Stimulated activated memory B cell treated with anti-CD40 and anti-IgM and Interleukin-4, amounts not matched to agents 10 μg/mL and 1 μg/mL and 100 μg/mL, for 72 hours (primary cell): ENCODE measurements around the gene B3GNT3.

Experiments
- ATAC-seq: fragments of 150-1000 bp; cut with Tn5 transposase; 2 replicates; pipeline ENCODE4 v1.10.0; 2021
- H3K27ac Mint-ChIP-seq: one replicate; pipeline ENCODE4 v1.8.0; 2022; ENCODE audit warnings: mild to moderate bottlenecking, mixed read lengths
- H3K27me3 Mint-ChIP-seq: one replicate; pipeline ENCODE4 v1.8.0; 2022; ENCODE audit warnings: mixed read lengths
- H3K36me3 Mint-ChIP-seq: one replicate; pipeline ENCODE4 v1.8.0; 2022; ENCODE audit warnings: mixed read lengths
- H3K4me1 Mint-ChIP-seq: one replicate; pipeline ENCODE4 v1.8.0; 2022; ENCODE audit warnings: mixed read lengths
- H3K4me3 Mint-ChIP-seq: one replicate; pipeline ENCODE4 v1.8.0; 2022; ENCODE audit warnings: mild to moderate bottlenecking, moderate library complexity, mixed read lengths
- H3K9me3 Mint-ChIP-seq: one replicate; pipeline ENCODE4 v1.8.0; 2022; ENCODE audit warnings: mixed read lengths

The B3GNT3 gene

GRCh38 chr19:17794731-17795494 is at the start of gene B3GNT3:
B3GNT3 (plus strand) TSS chr19:17795138; CDS start chr19:17807808, 12,670 bp downstream.
- Mint-ChIP-seq H3K27ac (no peak within 1 kb of the TSS), H3K27me3 (peaks cover 26% of the 10 kb centered on the region), H3K4me1 (peaks cover 40% of the 10 kb centered on the region), H3K9me3 (no peaks in the 10 kb centered on the region), H3K36me3 (no peaks in the 10 kb centered on the region), H3K4me3 (peak within 1 kb of the TSS; percentile 16)
- ATAC-seq, result no peak

- Mint-ChIP-seq H3K9me3 (no peaks in the 10 kb centered on the region), H3K27me3 (no peaks in the 10 kb centered on the region), H3K36me3 (no peaks in the 10 kb centered on the region), H3K27ac (peak overlapping the region; percentile 75), H3K4me3 (peak overlapping the region; percentile 82), H3K4me1 (peaks cover 60% of the 10 kb centered on the region)
- peak; percentile 91 for ATAC-seq
Observed at GRCh38 chr19:17747205-17748098, 47.5 kb upstream of the B3GNT3 start.

GRCh38 chr19:17748884-17749638 is 45.9 kb upstream of the B3GNT3 start:
- Mint-ChIP-seq H3K4me3 (peak overlapping the region; percentile 82), H3K27me3 (no peaks in the 10 kb centered on the region), H3K4me1 (peaks cover 68% of the 10 kb centered on the region), H3K9me3 (no peaks in the 10 kb centered on the region), H3K36me3 (no peaks in the 10 kb centered on the region), H3K27ac (peak overlapping the region; percentile 96)
- no peak for ATAC-seq

- ATAC-seq, result no peak
- no peaks in the 10 kb centered on the region for H3K9me3 Mint-ChIP-seq
- H3K4me1 Mint-ChIP-seq, result peaks cover 74% of the 10 kb centered on the region
- H3K27me3 Mint-ChIP-seq, result no peaks in the 10 kb centered on the region
- peak overlapping the region; percentile 51 for H3K4me3 Mint-ChIP-seq
- peaks cover 5% of the 10 kb centered on the region for H3K36me3 Mint-ChIP-seq
- peak overlapping the region; percentile 96 for H3K27ac Mint-ChIP-seq
Observed at GRCh38 chr19:17749912-17750317, 45.0 kb upstream of the B3GNT3 start.

- peak; percentile 78 for ATAC-seq
- peak within 1 kb of the TSS; percentile 83 for H3K4me3 Mint-ChIP-seq
- peak within 1 kb of the TSS; percentile 96 for H3K27ac Mint-ChIP-seq
- no peaks in the 10 kb centered on the region for H3K27me3 Mint-ChIP-seq
- peaks cover 84% of the 10 kb centered on the region for H3K4me1 Mint-ChIP-seq
- peaks cover 9% of the 10 kb centered on the region for H3K36me3 Mint-ChIP-seq
- no peaks in the 10 kb centered on the region for H3K9me3 Mint-ChIP-seq
Observed at GRCh38 chr19:17751103-17751911, 43.6 kb upstream of the B3GNT3 start, which contains the start of gene FCHO1. FCHO1 (plus strand) TSS chr19:17751477; CDS start chr19:17755165, 3,688 bp downstream.

GRCh38 chr19:17751912-17752273 is 43.0 kb upstream of the B3GNT3 start:
- Mint-ChIP-seq H3K4me1 (peaks cover 84% of the 10 kb centered on the region), H3K4me3 (peak overlapping the region; percentile 83), H3K27me3 (no peaks in the 10 kb centered on the region)

GRCh38 chr19:17752865-17753639 is 41.9 kb upstream of the B3GNT3 start:
- peak overlapping the region; percentile 85 for H3K27ac Mint-ChIP-seq
- peaks cover 23% of the 10 kb centered on the region for H3K36me3 Mint-ChIP-seq
- H3K27me3 Mint-ChIP-seq, result no peaks in the 10 kb centered on the region
- no peak overlapping the region for H3K4me3 Mint-ChIP-seq
- no peak for ATAC-seq
- H3K9me3 Mint-ChIP-seq, result no peaks in the 10 kb centered on the region
- H3K4me1 Mint-ChIP-seq, result peaks cover 90% of the 10 kb centered on the region

More at GRCh38 chr19:17751912-17752273, 43.0 kb upstream of the B3GNT3 start:
- Mint-ChIP-seq H3K27ac (peak overlapping the region; percentile 96), H3K9me3 (no peaks in the 10 kb centered on the region), H3K36me3 (peaks cover 14% of the 10 kb centered on the region)
- peak; percentile 10 for ATAC-seq

- Mint-ChIP-seq H3K27ac (peak overlapping the region; percentile 85), H3K4me3 (no peak overlapping the region), H3K4me1 (peaks cover 85% of the 10 kb centered on the region), H3K9me3 (no peaks in the 10 kb centered on the region), H3K36me3 (peaks cover 28% of the 10 kb centered on the region), H3K27me3 (no peaks in the 10 kb centered on the region)
- ATAC-seq, result no peak
Observed at GRCh38 chr19:17753976-17754375, 41.0 kb upstream of the B3GNT3 start.

GRCh38 chr19:17754634-17755442 is 40.1 kb upstream of the B3GNT3 start:
- peaks cover 84% of the 10 kb centered on the region for H3K4me1 Mint-ChIP-seq
- ATAC-seq, result peak; percentile 78
- peak overlapping the region; percentile 85 for H3K27ac Mint-ChIP-seq
- no peaks in the 10 kb centered on the region for H3K27me3 Mint-ChIP-seq
- no peaks in the 10 kb centered on the region for H3K9me3 Mint-ChIP-seq
- H3K4me3 Mint-ChIP-seq, result peak overlapping the region; percentile 83
- peaks cover 35% of the 10 kb centered on the region for H3K36me3 Mint-ChIP-seq

GRCh38 chr19:17755443-17755890 is 39.5 kb upstream of the B3GNT3 start:
- H3K9me3 Mint-ChIP-seq, result no peaks in the 10 kb centered on the region
- H3K27ac Mint-ChIP-seq, result peak overlapping the region; percentile 85
- H3K27me3 Mint-ChIP-seq, result no peaks in the 10 kb centered on the region
- peaks cover 39% of the 10 kb centered on the region for H3K36me3 Mint-ChIP-seq
- peaks cover 84% of the 10 kb centered on the region for H3K4me1 Mint-ChIP-seq
- ATAC-seq, result no peak
- H3K4me3 Mint-ChIP-seq, result peak overlapping the region; percentile 83

- Mint-ChIP-seq H3K27ac (peak overlapping the region; percentile 85), H3K36me3 (peaks cover 46% of the 10 kb centered on the region)
Observed at GRCh38 chr19:17755977-17756670, 38.8 kb upstream of the B3GNT3 start.

GRCh38 chr19:17757125-17757524 is 37.8 kb upstream of the B3GNT3 start:
- Mint-ChIP-seq H3K27me3 (no peaks in the 10 kb centered on the region), H3K4me3 (no peak overlapping the region), H3K27ac (peak overlapping the region; percentile 85), H3K9me3 (no peaks in the 10 kb centered on the region), H3K4me1 (peaks cover 79% of the 10 kb centered on the region), H3K36me3 (peaks cover 51% of the 10 kb centered on the region)
- no peak for ATAC-seq

More at GRCh38 chr19:17755977-17756670, 38.8 kb upstream of the B3GNT3 start:
- Mint-ChIP-seq H3K27me3 (no peaks in the 10 kb centered on the region), H3K4me1 (peaks cover 84% of the 10 kb centered on the region), H3K4me3 (peak overlapping the region; percentile 73), H3K9me3 (no peaks in the 10 kb centered on the region)
- ATAC-seq, result peak; percentile 56
